ENCODE measurements around the gene CDH11.

CDH11 gene

GRCh38 chr16:64964126-64964540 lies 157.7 kb downstream of the CDH11 start:
- Histone ChIP-seq H3K4me2 (ENCODE audit: low read depth, low read length) (no peak overlapping the region), H3K27ac (ENCODE audit: low read length) (no peak overlapping the region), H3K4me1 (ENCODE audit: low read length) (no peaks in the 10 kb centered on the region), H3K36me3 (replicated peaks; ENCODE audit: insufficient read depth, low read length) (no peaks in the 10 kb centered on the region), H3K79me2 (ENCODE audit: low read length) (no peaks in the 10 kb centered on the region), H3F3A (ENCODE audit: insufficient read depth, low read length) (no peaks in the 10 kb centered on the region), H3K9me2 (replicated peaks; ENCODE audit: insufficient read depth, low read length) (no peaks in the 10 kb centered on the region), H2AFZ (ENCODE audit: low read length) (no peak overlapping the region), H3K9me3 (replicated peaks; ENCODE audit: insufficient read depth, low read length) (no peaks in the 10 kb centered on the region), H3K4me3 (ENCODE audit: low read length) (no peak overlapping the region), H3K9ac (ENCODE audit: low read length) (no peak overlapping the region), H3K27me3 (replicated peaks; ENCODE audit: insufficient read depth, low read length) (no peaks in the 10 kb centered on the region), H4K20me1 (ENCODE audit: insufficient read depth, low read length) (no peaks in the 10 kb centered on the region)
- no peak for TF ChIP-seq EZH2 (optimal IDR thresholded peaks at IDR 0.05; ENCODE audit: low read depth, low read length)
- TF ChIP-seq EZH2phosphoT487 (IDR thresholded peaks at IDR 0.05; ENCODE audit: low read length), result no peak
- no peak for TF ChIP-seq CTCF (IDR thresholded peaks at IDR 0.05; ENCODE audit: low read length)
- no peak for DNase-seq

- TF ChIP-seq EZH2phosphoT487 (IDR thresholded peaks at IDR 0.05; ENCODE audit: low read length), result no peak
- no peak for TF ChIP-seq CTCF (IDR thresholded peaks at IDR 0.05; ENCODE audit: low read length)
- TF ChIP-seq EZH2 (optimal IDR thresholded peaks at IDR 0.05; ENCODE audit: low read depth, low read length), result no peak
- Histone ChIP-seq H3K9me2 (replicated peaks; ENCODE audit: insufficient read depth, low read length) (no peaks in the 10 kb centered on the region), H3K9me3 (replicated peaks; ENCODE audit: insufficient read depth, low read length) (no peaks in the 10 kb centered on the region), H3K4me2 (ENCODE audit: low read depth, low read length) (no peak overlapping the region), H3K36me3 (replicated peaks; ENCODE audit: insufficient read depth, low read length) (no peaks in the 10 kb centered on the region), H4K20me1 (ENCODE audit: insufficient read depth, low read length) (no peaks in the 10 kb centered on the region), H3K27me3 (replicated peaks; ENCODE audit: insufficient read depth, low read length) (no peaks in the 10 kb centered on the region), H3K79me2 (ENCODE audit: low read length) (no peaks in the 10 kb centered on the region), H3K27ac (ENCODE audit: low read length) (no peak overlapping the region), H3K4me3 (ENCODE audit: low read length) (no peak overlapping the region), H3K9ac (ENCODE audit: low read length) (no peak overlapping the region), H3F3A (ENCODE audit: insufficient read depth, low read length) (no peaks in the 10 kb centered on the region), H2AFZ (ENCODE audit: low read length) (no peak overlapping the region), H3K4me1 (ENCODE audit: low read length) (no peaks in the 10 kb centered on the region)
- no peak for DNase-seq
Observed at GRCh38 chr16:64962786-64963185, 159.1 kb downstream of the CDH11 start.

GRCh38 chr16:64957246-64957645 lies 164.6 kb downstream of the CDH11 start:
- Histone ChIP-seq H3K27ac (ENCODE audit: low read length) (no peak overlapping the region), H3K4me2 (ENCODE audit: low read depth, low read length) (no peak overlapping the region), H3F3A (ENCODE audit: insufficient read depth, low read length) (no peaks in the 10 kb centered on the region), H3K4me1 (ENCODE audit: low read length) (no peaks in the 10 kb centered on the region), H3K36me3 (replicated peaks; ENCODE audit: insufficient read depth, low read length) (no peaks in the 10 kb centered on the region), H2AFZ (ENCODE audit: low read length) (no peak overlapping the region), H4K20me1 (ENCODE audit: insufficient read depth, low read length) (no peaks in the 10 kb centered on the region), H3K79me2 (ENCODE audit: low read length) (no peaks in the 10 kb centered on the region), H3K9me3 (replicated peaks; ENCODE audit: insufficient read depth, low read length) (no peaks in the 10 kb centered on the region; the same call in 1 of the 2 replicates), H3K9ac (ENCODE audit: low read length) (no peak overlapping the region), H3K9me2 (replicated peaks; ENCODE audit: insufficient read depth, low read length) (no peaks in the 10 kb centered on the region), H3K27me3 (replicated peaks; ENCODE audit: insufficient read depth, low read length) (no peaks in the 10 kb centered on the region), H3K4me3 (ENCODE audit: low read length) (no peak overlapping the region)
- TF ChIP-seq EZH2 (optimal IDR thresholded peaks at IDR 0.05; ENCODE audit: low read depth, low read length) (no peak), CTCF (IDR thresholded peaks at IDR 0.05; ENCODE audit: low read length) (no peak), EZH2phosphoT487 (IDR thresholded peaks at IDR 0.05; ENCODE audit: low read length) (no peak)
- DNase-seq, result no peak
